ENCODE data around the gene PROSER3. TPM values are rescaled to one million over a fixed set of nuclear protein-coding genes. Genes with fewer than 3 reads are reported as not detected.
A peak's percentile ranks its signal among the peaks of the same experiment; 100 is the strongest.

Gene PROSER3
- total and polyA plus RNA-seq, 2 of the 4 experiments (the other 2 are of a cell fraction) = 5.4 to 21.8 TPM

DNA sequence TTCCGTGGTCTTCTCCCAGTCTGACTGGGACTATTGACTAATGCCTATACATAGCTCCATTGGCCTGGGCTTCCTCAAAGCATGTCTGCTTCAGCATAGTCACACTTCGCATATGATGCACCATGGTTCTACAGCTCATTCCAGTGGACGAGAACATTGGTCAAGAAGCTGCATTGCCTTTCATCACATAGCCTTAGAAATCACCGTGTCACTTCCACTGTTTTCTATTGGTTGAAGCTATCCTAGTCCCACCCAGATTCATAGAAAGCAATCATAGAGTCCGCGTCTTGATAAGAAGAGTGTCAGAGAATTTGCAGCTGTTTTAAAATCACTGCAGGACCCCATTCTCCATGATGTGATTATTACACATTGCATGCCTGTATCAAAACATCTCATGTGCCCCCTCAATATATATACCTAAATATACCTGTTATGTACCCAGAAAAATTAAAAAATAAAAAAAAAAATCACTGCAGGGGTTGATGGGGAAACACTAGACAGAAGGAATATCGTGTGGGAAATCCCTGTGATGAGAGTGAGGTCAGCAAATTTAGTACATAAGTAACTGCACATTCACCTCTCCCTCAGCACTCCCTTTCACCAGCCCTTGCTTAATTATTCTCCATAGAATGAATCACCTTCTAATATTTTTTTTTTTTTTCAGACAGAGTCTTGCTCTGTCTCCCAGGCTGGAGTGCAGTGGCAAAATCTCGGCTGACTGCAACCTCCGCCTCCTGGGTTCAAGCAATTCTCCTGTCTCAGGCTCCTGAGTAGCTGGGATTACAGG, 15.2 kb downstream of the PROSER3 start:
- Histone ChIP-seq H3K9me1 (ENCODE audit: insufficient read depth, low read length) (peaks cover 6% of the 10 kb centered on the region; the same call in 1 of the 2 replicates), H4K20me1 (ENCODE audit: insufficient read depth, low read length) (no peaks in the 10 kb centered on the region), H2AK5ac (ENCODE audit: low read depth, low read length) (no peak overlapping the region), H2BK15ac (ENCODE audit: low read depth, low read length) (no peak overlapping the region), H2BK120ac (ENCODE audit: low read depth, low read length) (no peak overlapping the region), H4K8ac (ENCODE audit: low read depth in 2 of 2, low read length in 2 of 2) (no peak overlapping the region), H4K5ac (ENCODE audit: low read depth, low read length) (no peak overlapping the region), H3K27ac (ENCODE audit: insufficient read depth, low read length) (no peak overlapping the region), H3K79me1 (ENCODE audit: low read depth in 1 of 2, low read length in 2 of 2) (peaks cover 7 to 18% of the 10 kb centered on the region in 2 experiments), H3K4me2 (ENCODE audit: low read depth, low read length) (no peak overlapping the region), H3K27me3 (ENCODE audit: control insufficient read depth, insufficient read depth, low read length) (no peaks in the 10 kb centered on the region), H3K4ac (ENCODE audit: low read depth, low read length) (no peak overlapping the region), H3K18ac (ENCODE audit: low read depth, low read length) (no peak overlapping the region), H3K9me3 (ENCODE audit: control insufficient read depth, insufficient read depth, low read length) (no peaks in the 10 kb centered on the region), H3K4me3 (ENCODE audit: insufficient read depth, low read depth, low read length) (no peak overlapping the region), H3K4me1 (ENCODE audit: control insufficient read depth, insufficient read depth, low read length) (peaks cover 6% of the 10 kb centered on the region), H3K14ac (replicated peaks; ENCODE audit: low read depth, low read length) (no peak overlapping the region), H2AK9ac (replicated peaks; ENCODE audit: low read depth, low read length, poor library complexity) (no peak overlapping the region), H3K9ac (ENCODE audit: low read depth, low read length) (no peak overlapping the region), H4K91ac (ENCODE audit: insufficient read depth, low read depth, low read length) (no peak overlapping the region), H3K36me3 (ENCODE audit: control insufficient read depth, insufficient read depth, low read length) (peaks cover 6% of the 10 kb centered on the region; the same call in 1 of the 2 replicates), H2BK5ac (ENCODE audit: low read depth, low read length, poor library complexity, severe bottlenecking) (no peak overlapping the region), H2AFZ (replicated peaks; ENCODE audit: low read length, poor library complexity) (no peak overlapping the region), H3K23ac (ENCODE audit: low read depth, low read length) (no peak overlapping the region), H3K56ac (ENCODE audit: extremely low read depth, insufficient read depth, low read length) (no peak overlapping the region), H2BK20ac (ENCODE audit: low read depth, low read length) (no peak overlapping the region)
- DNase-seq = peak; percentile 23
- in situ Hi-C loops (cut with MboI; ENCODE audit: low sequenced_read_pairs) = no loop called here
- ChIA-PET CTCF (no interaction called here), POLR2A (ENCODE audit: unreplicated experiment) (no interaction called here)
- BruUV-seq (replicated peaks) = no TSS peak
- no peak for TF ChIP-seq RAD21 (IDR thresholded peaks at IDR 0.05; ENCODE audit: low read length)
- TF ChIP-seq RFX5 (IDR thresholded peaks at IDR 0.05; ENCODE audit: low read depth, low read length) = no peak
- TF ChIP-seq CHD1 (IDR thresholded peaks at IDR 0.05; ENCODE audit: low read depth, low read length) = no peak
- TF ChIP-seq NFE2L2 (IDR thresholded peaks at IDR 0.05; ENCODE audit: low read depth, low read length) = 0 out of 2 replicates have a peak, but pooled peaks have one; percentile 5
- no peak for TF ChIP-seq MXI1 (IDR thresholded peaks at IDR 0.05; ENCODE audit: borderline replicate concordance, low read depth, low read length)
- intact Hi-C loops (cut with micrococcal nuclease) = no loop called here
- dilution Hi-C loops (cut with HindIII; ENCODE audit: low sequenced_read_pairs, unreplicated experiment) = no loop called here
- WGBS, 2 experiments (ENCODE audit: extremely low coverage in 2 of 2, insufficient read length in 1 of 2) = 67% methylated on average over 1 of the region's 9 CpGs; no CpG with 5 or more reads in 1 of the 2 experiments
- no peak for ATAC-seq (ENCODE audit: low read depth)

All from IMR-90 (cell line).